Purkinje cell (primary cell): Measurements from ENCODE around the gene STAT1. TPM values are rescaled to one million over a fixed set of nuclear protein-coding genes. Genes with fewer than 3 reads are reported as not detected.

Experiments used
- polyA plus RNA-seq: library from polyadenylated mRNA; unstranded; fragments of >200 nt; fragmentation: Nextera tagmentation; gene quantifications from 2 replicates; pipeline ENCODE4 v1.2.1, GENCODE V29; 2014

The STAT1 gene
- 18.4 and 19.8 TPM in 2 replicates for polyA plus RNA-seq

DNA sequence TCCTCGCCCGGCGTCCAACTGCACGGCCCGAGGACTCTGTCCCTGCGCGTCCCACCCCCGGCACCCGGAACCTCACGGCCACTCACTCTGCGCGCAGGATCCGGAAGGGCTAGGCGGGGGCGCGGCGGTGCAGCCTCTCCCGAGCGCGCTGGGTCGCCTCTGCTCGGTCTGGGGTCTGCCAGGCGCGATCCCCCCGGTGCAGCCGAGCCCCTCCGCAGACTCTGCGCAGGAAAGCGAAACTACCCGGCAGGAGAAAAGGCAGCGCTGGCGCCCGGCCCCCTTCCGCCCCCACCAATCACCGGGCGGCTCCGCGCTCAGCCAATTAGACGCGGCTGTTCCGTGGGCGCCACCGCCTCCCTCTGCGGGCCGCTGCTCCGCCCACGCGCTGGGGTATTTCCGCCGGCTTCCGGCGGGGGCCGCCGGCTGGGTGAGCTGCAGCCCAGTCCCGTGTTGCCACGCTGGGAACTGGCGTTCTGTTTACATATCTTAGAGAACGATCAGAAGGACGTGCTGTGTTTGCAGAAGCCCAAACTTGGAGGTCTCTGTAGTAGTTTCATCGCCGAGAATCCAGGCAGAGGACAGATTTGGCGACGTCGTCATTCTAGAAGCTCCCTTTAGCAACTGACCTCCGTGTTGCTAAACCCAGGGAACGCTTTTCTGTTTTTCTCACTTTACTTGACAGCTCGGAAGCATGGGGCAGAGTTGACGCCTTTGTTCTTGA, at the start of gene STAT1:
Gene STAT1 (minus strand): TSS at position 240 of the 721 bp plus-strand sequence. CDS start 4,168 bp downstream, outside the sequence.

Other genes with a start within 250 kb of the STAT1 start
- 58.7 and 62.6 TPM in 2 replicates for gene GLS, start 133.3 kb downstream of the STAT1 start, polyA plus RNA-seq
- 31.0 and 33.2 TPM in 2 replicates for gene STAT4, start 136.8 kb upstream of the STAT1 start, polyA plus RNA-seq
- 8.6 and 9.1 TPM in 2 replicates for gene MYO1B, start 231.2 kb upstream of the STAT1 start, polyA plus RNA-seq